Neural progenitor cell (in vitro differentiated cells): ENCODE data around the gene FBXO46. TPM values are rescaled to one million over a fixed set of nuclear protein-coding genes. Genes with fewer than 3 reads are reported as not detected.
A peak's percentile ranks its signal among the peaks of the same experiment; 100 is the strongest.

ENCODE experiments used
- DNase-seq: peaks from one replicate; pipeline ENCODE4 v3.0.0-alpha.2; 2016; ENCODE audit warnings: low spot score
- H2AFZ ChIP-seq: fragments of 200-600 bp; sonication (generic); replicated peaks from 2 replicates; pipeline ENCODE4 v1.6.1; 2016; ENCODE audit warnings: antibody characterized with exemption
- H3F3A ChIP-seq: fragments of 200-600 bp; sonication (generic); 2 replicates; pipeline ENCODE4 v1.6.1; 2016; ENCODE audit warnings: antibody characterized with exemption, low read depth
- H3K27ac ChIP-seq: fragments of 200-600 bp; sonication (generic); 2 replicates; pipeline ENCODE4 v1.5.1; 2016; ENCODE audit warnings: mild to moderate bottlenecking
- H3K27me3 ChIP-seq: fragments of 200-600 bp; sonication (generic); 2 replicates; pipeline ENCODE4 v1.6.1; 2016; ENCODE audit warnings: mild to moderate bottlenecking, moderate library complexity
- H3K36me3 ChIP-seq: fragments of 200-600 bp; sonication (generic); 2 replicates; pipeline ENCODE4 v1.5.1; 2016
- H3K4me1 ChIP-seq: fragments of 200-600 bp; sonication (generic); 2 replicates; pipeline ENCODE4 v1.6.1; 2016; ENCODE audit warnings: mixed run types
- H3K4me2 ChIP-seq: fragments of 200-600 bp; sonication (generic); 2 replicates; pipeline ENCODE4 v1.6.1; 2016
- H3K4me3 ChIP-seq: fragments of 200-600 bp; sonication (generic); 2 replicates; pipeline ENCODE4 v1.5.1; 2016
- H3K79me2 ChIP-seq: fragments of 200-600 bp; sonication (generic); 2 replicates; pipeline ENCODE4 v1.6.1; 2016; ENCODE audit warnings: low read depth
- H3K9ac ChIP-seq: fragments of 200-600 bp; sonication (generic); 2 replicates; pipeline ENCODE4 v1.6.1; 2016
- H3K9me3 ChIP-seq: fragments of 200-600 bp; sonication (generic); 2 replicates; pipeline ENCODE4 v1.5.1; 2016; ENCODE audit warnings: low read depth
- H4K20me1 ChIP-seq: fragments of 200-600 bp; sonication (generic); 2 replicates; pipeline ENCODE4 v1.6.1; 2016; ENCODE audit warnings: low read depth
- H3K27ac Mint-ChIP-seq: 3 replicates; pipeline ENCODE4 v1.8.0; 2021; ENCODE audit warnings: mixed read lengths
- H3K27me3 Mint-ChIP-seq: 2 replicates; pipeline ENCODE4 v1.8.0; 2022; ENCODE audit warnings: low read depth, mild to moderate bottlenecking, inconsistent platforms, moderate library complexity, mixed read lengths; ENCODE audit not compliant: insufficient read depth
- H3K36me3 Mint-ChIP-seq: 3 replicates; pipeline ENCODE4 v1.8.0; 2021; ENCODE audit warnings: mixed read lengths
- H3K4me1 Mint-ChIP-seq: 3 replicates; pipeline ENCODE4 v1.8.0; 2021; ENCODE audit warnings: mixed read lengths
- H3K4me3 Mint-ChIP-seq: 3 replicates; pipeline ENCODE4 v1.8.0; 2021; ENCODE audit warnings: mild to moderate bottlenecking, moderate library complexity, mixed read lengths
- H3K9me3 Mint-ChIP-seq: 3 replicates; pipeline ENCODE4 v1.8.0; 2020; ENCODE audit warnings: mixed read lengths
- EZH2 ChIP-seq: fragments of 200-600 bp; sonication (generic); IDR thresholded peaks from 2 replicates; pipeline ENCODE4 v1.6.1; 2017; ENCODE audit warnings: antibody characterized with exemption, mild to moderate bottlenecking, moderate library complexity
- EZH2phosphoT487 ChIP-seq: fragments of 200-600 bp; sonication (generic); IDR thresholded peaks from 2 replicates; pipeline ENCODE4 v1.6.1; 2017; ENCODE audit warnings: antibody characterized with exemption
- total RNA-seq: library from RNA; depleted of rRNA; stranded (reverse); fragments of >200 nt; gene quantifications from 2 replicates; pipeline ENCODE4 v1.2.3, GENCODE V29; 2015; ENCODE audit warnings: low replicate concordance
- TF ChIP-seq, protein P1 (sequence below): fragments of 200-600 bp; sonication (generic); IDR thresholded peaks from 2 replicates; pipeline ENCODE4 v1.5.1; 2017; ENCODE audit warnings: antibody characterized with exemption, mild to moderate bottlenecking

The FBXO46 gene, protein sequence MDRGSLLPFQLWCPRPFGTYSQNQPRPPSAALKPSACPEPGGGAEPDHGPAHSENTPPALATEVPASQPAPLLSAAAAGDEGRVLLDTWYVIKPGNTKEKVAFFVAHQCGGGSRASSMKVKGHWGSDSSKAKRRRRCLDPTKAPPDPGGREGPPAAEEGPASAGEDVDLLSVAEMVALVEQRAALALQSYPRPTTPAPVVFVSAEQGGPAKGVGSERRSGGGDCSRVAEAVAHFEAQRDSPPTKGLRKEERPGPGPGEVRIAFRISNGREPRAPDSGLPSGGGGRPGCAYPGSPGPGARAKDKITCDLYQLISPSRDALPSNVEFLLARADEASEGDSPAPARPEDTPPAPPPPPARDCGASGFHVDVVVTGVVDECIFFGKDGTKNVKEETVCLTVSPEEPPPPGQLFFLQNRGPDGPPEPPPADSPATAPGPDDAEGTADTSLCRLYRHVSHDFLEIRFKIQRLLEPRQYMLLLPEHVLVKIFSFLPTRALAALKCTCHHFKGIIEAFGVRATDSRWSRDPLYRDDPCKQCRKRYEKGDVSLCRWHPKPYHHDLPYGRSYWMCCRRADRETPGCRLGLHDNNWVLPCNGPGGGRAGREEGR
- 7.5 and 21.3 TPM in 2 replicates for total RNA-seq

DNA sequence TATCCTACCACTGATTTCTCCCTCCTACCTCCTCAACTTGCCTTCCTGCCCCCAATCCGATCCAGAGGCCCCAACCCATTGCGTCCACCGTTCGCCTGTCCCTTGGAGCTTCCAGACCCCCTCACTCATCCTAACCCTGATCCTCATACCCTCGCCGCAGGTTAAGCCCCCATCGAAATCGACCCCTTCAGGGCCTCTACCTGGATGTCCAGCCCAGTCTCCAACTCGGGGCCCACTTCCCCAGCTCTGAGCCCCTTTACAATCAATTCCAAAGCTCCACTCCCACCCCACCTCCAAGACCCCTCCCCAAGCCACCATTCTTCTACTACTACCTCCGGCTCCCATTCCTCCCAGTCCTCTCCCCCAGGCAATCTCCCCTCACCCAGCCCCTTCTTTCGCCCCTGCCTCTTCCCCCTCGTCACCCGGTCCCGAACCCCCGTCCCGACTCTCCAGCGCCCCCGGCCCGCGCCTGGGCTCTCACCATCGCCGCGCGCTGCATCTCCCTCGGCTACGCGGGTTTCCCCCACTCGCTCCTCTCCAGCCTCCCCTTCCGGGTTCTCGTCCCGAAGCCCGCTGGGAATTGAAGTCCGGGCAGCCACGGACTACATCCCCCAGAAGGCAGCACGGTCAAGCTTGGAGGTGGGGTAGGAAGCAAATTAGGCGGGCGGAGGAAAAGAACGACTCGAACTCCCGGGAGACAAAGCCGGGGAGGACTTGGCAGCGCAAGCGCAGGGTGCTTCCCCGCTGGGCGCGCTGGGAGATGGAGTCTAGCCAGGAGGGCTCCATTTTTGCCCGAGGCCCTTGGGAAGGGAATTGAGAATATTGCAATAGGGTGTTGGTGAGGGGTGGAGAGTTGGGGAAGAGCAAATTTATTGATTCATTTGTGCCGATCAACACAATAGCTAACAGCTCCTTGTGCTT is at the start of gene FBXO46:
FBXO46 (minus strand) TSS at position 529 of the 921 bp plus-strand sequence. CDS start 17,401 bp downstream, outside the sequence.
- H3K4me1 Mint-ChIP-seq, result peaks cover 17% of the 10 kb centered on the region

DNA sequence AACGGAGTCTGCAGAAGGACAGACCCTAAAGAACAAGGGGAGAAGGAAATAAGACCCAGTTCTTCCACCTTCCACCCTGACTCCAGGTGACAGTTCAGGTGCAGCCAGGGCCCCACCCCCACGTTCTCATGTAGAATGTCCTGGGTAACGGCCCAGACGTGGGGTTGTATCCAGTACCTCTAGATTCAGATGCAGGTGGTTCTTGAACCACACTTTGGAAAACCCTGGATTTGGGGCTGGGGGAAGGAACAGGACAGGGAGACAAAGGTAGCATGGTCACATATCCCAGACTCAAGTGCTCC is 49.4 kb upstream of the FBXO46 start:
- Histone ChIP-seq H3K9me3 (no peaks in the 10 kb centered on the region), H3K4me2 (peak overlapping the region; percentile 84), H3K27me3 (peaks cover 5% of the 10 kb centered on the region), H3K4me3 (peak overlapping the region; percentile 47), H3K36me3 (no peaks in the 10 kb centered on the region), H4K20me1 (peaks cover 81% of the 10 kb centered on the region), H3K4me1 (peaks cover 24% of the 10 kb centered on the region), H3K9ac (no peak overlapping the region), H3K27ac (no peak overlapping the region), H3K79me2 (no peaks in the 10 kb centered on the region), H3F3A (peaks cover 23% of the 10 kb centered on the region), H2AFZ (no peak overlapping the region)
- Mint-ChIP-seq H3K4me1 (peaks cover 29% of the 10 kb centered on the region), H3K4me3 (no peak overlapping the region), H3K9me3 (no peaks in the 10 kb centered on the region), H3K36me3 (peaks cover 16% of the 10 kb centered on the region), H3K27ac (no peak overlapping the region), H3K27me3 (peaks cover 15% of the 10 kb centered on the region)
- no peak for DNase-seq
- TF ChIP-seq EZH2phosphoT487 (no peak), EZH2 (no peak)
- TF ChIP-seq, protein P1, sequence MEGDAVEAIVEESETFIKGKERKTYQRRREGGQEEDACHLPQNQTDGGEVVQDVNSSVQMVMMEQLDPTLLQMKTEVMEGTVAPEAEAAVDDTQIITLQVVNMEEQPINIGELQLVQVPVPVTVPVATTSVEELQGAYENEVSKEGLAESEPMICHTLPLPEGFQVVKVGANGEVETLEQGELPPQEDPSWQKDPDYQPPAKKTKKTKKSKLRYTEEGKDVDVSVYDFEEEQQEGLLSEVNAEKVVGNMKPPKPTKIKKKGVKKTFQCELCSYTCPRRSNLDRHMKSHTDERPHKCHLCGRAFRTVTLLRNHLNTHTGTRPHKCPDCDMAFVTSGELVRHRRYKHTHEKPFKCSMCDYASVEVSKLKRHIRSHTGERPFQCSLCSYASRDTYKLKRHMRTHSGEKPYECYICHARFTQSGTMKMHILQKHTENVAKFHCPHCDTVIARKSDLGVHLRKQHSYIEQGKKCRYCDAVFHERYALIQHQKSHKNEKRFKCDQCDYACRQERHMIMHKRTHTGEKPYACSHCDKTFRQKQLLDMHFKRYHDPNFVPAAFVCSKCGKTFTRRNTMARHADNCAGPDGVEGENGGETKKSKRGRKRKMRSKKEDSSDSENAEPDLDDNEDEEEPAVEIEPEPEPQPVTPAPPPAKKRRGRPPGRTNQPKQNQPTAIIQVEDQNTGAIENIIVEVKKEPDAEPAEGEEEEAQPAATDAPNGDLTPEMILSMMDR, result no peak

More for the DNA sequence above, at the start of gene FBXO46:
- TF ChIP-seq, protein P1, result peak; percentile 43
- TF ChIP-seq EZH2, result no peak
- Histone ChIP-seq H3K9me3 (no peaks in the 10 kb centered on the region), H3K27ac (no peak within 1 kb of the TSS), H3K4me3 (peak within 1 kb of the TSS; percentile 88), H2AFZ (peak within 1 kb of the TSS; percentile 2), H3K4me1 (peaks cover 7% of the 10 kb centered on the region), H3K9ac (peak within 1 kb of the TSS; percentile 66), H3K79me2 (peaks cover 48% of the 10 kb centered on the region), H3F3A (peaks cover 9% of the 10 kb centered on the region), H3K36me3 (no peaks in the 10 kb centered on the region), H3K4me2 (peak within 1 kb of the TSS; percentile 98), H3K27me3 (no peaks in the 10 kb centered on the region), H4K20me1 (peaks cover 32% of the 10 kb centered on the region)
- H3K9me3 Mint-ChIP-seq, result no peaks in the 10 kb centered on the region
- H3K27ac Mint-ChIP-seq, result peak within 1 kb of the TSS; percentile 98
- peak; percentile 98 for DNase-seq
- peak within 1 kb of the TSS; percentile 99 for H3K4me3 Mint-ChIP-seq
- H3K36me3 Mint-ChIP-seq, result no peaks in the 10 kb centered on the region
- peaks cover 9% of the 10 kb centered on the region for H3K27me3 Mint-ChIP-seq

DNA sequence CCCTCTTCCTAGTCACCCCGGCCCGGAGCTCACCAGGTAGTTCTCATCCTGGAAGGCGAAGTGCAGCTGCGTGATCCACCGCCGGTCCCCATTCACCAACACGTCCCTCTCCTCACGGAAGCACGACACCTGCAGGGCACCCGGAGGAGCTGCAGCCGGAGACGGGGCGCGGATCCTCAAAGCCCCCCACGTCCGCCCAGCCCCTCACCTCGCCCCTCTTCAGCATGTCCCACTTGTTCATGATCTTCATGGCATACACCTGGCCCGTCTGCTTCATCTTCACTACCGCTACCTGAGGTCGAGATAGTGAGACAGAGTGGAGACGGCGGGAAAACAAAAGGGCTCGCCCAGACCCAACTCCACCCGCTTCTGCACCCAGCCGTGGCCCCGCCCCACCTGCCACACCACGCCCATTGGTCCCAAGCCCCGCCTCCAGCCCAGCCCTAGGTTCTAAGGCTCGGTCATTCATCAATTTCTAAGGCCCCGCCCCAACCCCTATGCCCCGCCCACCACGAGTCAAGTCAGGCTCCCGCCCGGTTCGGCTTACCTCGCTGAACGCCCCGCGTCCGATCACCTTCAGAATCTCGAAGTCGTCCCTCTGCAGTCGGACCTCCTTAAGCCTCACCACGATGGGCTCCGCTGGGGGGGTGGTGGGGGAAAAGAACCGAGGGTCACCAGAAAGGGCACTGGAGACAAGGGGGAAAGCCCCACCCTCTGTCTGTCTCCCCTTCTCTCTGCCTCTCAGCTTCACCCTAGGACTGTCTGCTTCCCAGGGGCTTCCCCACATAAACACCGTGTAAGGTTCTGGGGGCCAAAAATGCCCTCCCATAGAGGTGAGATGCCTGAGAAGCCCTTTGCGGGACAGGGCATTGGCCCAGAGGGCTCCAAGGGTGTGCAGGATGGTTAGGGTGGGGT is 48.8 kb upstream of the FBXO46 start:
- peak overlapping the region; percentile 18 for H3K27ac Mint-ChIP-seq
- H3K4me3 Mint-ChIP-seq, result peak overlapping the region; percentile 81
- no peaks in the 10 kb centered on the region for H3K9me3 Mint-ChIP-seq
- H3K9me3 ChIP-seq, result no peaks in the 10 kb centered on the region
- H3K4me1 Mint-ChIP-seq, result peaks cover 29% of the 10 kb centered on the region
- H3F3A ChIP-seq, result peaks cover 26% of the 10 kb centered on the region
- no peaks in the 10 kb centered on the region for H3K36me3 ChIP-seq
- H3K79me2 ChIP-seq, result no peaks in the 10 kb centered on the region
- peaks cover 15% of the 10 kb centered on the region for H3K27me3 Mint-ChIP-seq
- H3K27ac ChIP-seq, result no peak overlapping the region
- no peak overlapping the region for H3K9ac ChIP-seq
- peak overlapping the region; percentile 47 for H3K4me3 ChIP-seq
- H3K4me2 ChIP-seq, result peak overlapping the region; percentile 84
- peaks cover 5% of the 10 kb centered on the region for H3K27me3 ChIP-seq
- H2AFZ ChIP-seq, result no peak overlapping the region
- TF ChIP-seq, protein P1, result peak; percentile 85
- TF ChIP-seq EZH2phosphoT487, result no peak
- H3K4me1 ChIP-seq, result peaks cover 24% of the 10 kb centered on the region
- H3K36me3 Mint-ChIP-seq, result peaks cover 16% of the 10 kb centered on the region
- peak; percentile 96 for DNase-seq
- peaks cover 74% of the 10 kb centered on the region for H4K20me1 ChIP-seq
